ENCODE results near the gene CARD11.

DNA sequence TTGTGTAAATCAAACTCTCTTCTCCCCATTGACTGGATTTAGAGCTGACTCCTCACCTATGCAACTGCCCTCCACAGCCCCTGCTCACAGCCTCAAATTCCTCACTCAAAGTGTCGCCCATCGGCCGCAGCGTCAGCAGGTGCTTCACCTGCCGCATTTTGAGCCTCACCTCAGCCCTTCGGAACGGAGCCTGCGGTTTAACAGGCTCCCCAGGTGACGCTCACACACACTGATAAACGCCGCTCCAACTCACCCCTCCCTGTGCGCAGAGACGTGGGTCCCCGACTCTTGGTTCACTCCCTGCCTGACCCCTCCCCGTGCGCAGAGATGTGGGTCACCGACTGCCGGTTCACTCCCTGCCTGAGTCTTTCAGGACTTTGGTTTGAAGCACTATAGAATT lies 57.1 kb downstream of the CARD11 start:
- TF ChIP-seq, protein P1, sequence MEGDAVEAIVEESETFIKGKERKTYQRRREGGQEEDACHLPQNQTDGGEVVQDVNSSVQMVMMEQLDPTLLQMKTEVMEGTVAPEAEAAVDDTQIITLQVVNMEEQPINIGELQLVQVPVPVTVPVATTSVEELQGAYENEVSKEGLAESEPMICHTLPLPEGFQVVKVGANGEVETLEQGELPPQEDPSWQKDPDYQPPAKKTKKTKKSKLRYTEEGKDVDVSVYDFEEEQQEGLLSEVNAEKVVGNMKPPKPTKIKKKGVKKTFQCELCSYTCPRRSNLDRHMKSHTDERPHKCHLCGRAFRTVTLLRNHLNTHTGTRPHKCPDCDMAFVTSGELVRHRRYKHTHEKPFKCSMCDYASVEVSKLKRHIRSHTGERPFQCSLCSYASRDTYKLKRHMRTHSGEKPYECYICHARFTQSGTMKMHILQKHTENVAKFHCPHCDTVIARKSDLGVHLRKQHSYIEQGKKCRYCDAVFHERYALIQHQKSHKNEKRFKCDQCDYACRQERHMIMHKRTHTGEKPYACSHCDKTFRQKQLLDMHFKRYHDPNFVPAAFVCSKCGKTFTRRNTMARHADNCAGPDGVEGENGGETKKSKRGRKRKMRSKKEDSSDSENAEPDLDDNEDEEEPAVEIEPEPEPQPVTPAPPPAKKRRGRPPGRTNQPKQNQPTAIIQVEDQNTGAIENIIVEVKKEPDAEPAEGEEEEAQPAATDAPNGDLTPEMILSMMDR (IDR thresholded peaks at IDR 0.05), result no peak
- no peak for TF ChIP-seq POLR2A (IDR thresholded peaks at IDR 0.05)

Data from heart left ventricle (tissue), 13 donors.